ENCODE data around the gene PAWR.

DNA sequence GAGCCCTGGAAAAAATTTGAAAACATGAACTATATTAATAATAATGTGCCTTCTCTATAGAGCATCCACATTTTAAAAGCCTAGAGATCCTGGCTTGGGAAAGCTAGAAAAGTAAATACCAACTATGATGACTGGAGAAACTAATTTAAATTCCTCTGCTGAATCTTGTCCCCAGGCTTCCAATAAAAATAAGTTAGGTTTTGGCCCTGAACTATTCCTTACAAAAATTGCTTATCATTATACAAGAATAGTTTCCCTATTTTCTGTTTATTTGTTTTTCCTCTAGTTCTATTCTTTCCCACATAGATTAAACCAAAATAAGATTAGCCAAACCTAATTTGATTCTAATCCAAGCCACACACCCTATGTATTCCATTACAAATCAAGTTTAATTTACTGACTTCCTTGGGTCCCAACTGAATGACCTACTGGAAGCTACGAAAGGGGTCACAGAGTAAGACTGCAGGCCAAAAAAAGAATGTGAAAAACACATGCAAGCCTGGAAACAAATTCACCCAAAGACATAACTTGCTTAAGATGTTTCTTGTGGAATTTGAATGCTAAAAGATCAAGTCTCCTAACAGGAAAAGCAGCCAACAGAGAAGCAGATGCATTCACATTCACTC, 133.0 kb downstream of the PAWR start:
- TF ChIP-seq NRF1 (conservative IDR thresholded peaks at IDR 0.05; ENCODE audit: low read depth, low read length), result no peak
- TF ChIP-seq SMAD1 (IDR thresholded peaks at IDR 0.05; ENCODE audit: low read depth, partially characterized antibody), result no peak
- TF ChIP-seq, protein P1, sequence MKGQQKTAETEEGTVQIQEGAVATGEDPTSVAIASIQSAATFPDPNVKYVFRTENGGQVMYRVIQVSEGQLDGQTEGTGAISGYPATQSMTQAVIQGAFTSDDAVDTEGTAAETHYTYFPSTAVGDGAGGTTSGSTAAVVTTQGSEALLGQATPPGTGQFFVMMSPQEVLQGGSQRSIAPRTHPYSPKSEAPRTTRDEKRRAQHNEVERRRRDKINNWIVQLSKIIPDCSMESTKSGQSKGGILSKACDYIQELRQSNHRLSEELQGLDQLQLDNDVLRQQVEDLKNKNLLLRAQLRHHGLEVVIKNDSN (IDR thresholded peaks at IDR 0.05; ENCODE audit: borderline replicate concordance, extremely low read length, insufficient read depth, low read depth, low read length), result no peak
- no peak for TF ChIP-seq BCL11A (IDR thresholded peaks at IDR 0.05; ENCODE audit: low read depth, low read length)
- no peak for TF ChIP-seq TBL1XR1 (IDR thresholded peaks at IDR 0.05; ENCODE audit: low read depth, low read length)
- no peak for TF ChIP-seq CTCF (IDR thresholded peaks at IDR 0.05 in 2 of 3, conservative IDR thresholded peaks at IDR 0.05 in 1 of 3; ENCODE audit: control insufficient read depth in 2 of 3, extremely low read depth in 1 of 3, insufficient read depth in 1 of 3, low read depth in 3 of 3, low read length in 3 of 3)
- no peak for TF ChIP-seq POLR2A (IDR thresholded peaks at IDR 0.05; ENCODE audit: low read depth, low read length)
